Measurements from ENCODE around the gene TNMD. TPM values are rescaled to one million over a fixed set of nuclear protein-coding genes. Genes with fewer than 3 reads are reported as not detected.

Gene TNMD
- total RNA-seq, 1 experiment from 2014 or later = not detected

DNA sequence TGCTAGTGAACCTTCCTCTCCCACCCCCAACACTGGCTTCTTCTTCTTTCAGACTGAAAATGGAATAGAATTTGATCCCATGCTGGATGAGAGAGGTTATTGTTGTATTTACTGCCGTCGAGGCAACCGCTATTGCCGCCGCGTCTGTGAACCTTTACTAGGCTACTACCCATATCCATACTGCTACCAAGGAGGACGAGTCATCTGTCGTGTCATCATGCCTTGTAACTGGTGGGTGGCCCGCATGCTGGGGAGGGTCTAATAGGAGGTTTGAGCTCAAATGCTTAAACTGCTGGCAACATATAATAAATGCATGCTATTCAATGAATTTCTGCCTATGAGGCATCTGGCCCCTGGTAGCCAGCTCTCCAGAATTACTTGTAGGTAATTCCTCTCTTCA, 14.7 kb downstream of the TNMD start:
- Histone ChIP-seq H3K9me3 (ENCODE audit: low read length) (no peaks in the 10 kb centered on the region), H3K9ac (ENCODE audit: low read length) (no peak overlapping the region), H3K79me2 (ENCODE audit: low read length) (no peaks in the 10 kb centered on the region), H3K27me3 (ENCODE audit: low read length) (no peaks in the 10 kb centered on the region), H3K4me1 (ENCODE audit: low read length) (no peaks in the 10 kb centered on the region), H3K27ac (ENCODE audit: low read length) (no peak overlapping the region), H3K36me3 (ENCODE audit: insufficient read depth, low read length) (no peaks in the 10 kb centered on the region), H2AFZ (ENCODE audit: low read length) (no peak overlapping the region), H3K9me2 (replicated peaks; ENCODE audit: insufficient read depth, low read length) (no peaks in the 10 kb centered on the region), H3K4me2 (ENCODE audit: low read depth, low read length, poor library complexity, severe bottlenecking) (no peak overlapping the region), H4K20me1 (ENCODE audit: insufficient read depth, low read depth, low read length) (no peaks in the 10 kb centered on the region), H3K4me3 (ENCODE audit: low read length) (no peak overlapping the region)
- DNase-seq = no peak

DNA sequence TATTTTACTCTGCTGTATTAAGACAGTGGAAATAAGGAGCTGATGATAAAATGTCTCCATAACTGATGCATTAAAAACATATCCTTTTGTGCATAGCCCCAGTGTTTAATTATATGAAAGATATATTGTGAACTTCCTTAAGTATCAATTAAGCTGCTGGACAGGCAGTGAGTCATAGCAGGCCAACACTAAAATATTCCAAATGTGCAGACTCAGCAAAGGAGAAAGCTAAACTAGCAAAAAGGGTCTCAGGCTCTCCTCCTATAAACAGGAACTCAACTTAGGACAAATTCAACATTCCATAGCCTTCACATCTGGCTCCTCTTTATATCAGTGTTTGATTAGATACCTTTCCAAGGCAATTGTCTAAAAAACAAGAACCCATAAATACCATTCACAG, 15.6 kb downstream of the TNMD start:
- Histone ChIP-seq H3K4me3 (ENCODE audit: low read length) (no peak overlapping the region), H3K4me2 (ENCODE audit: low read depth, low read length, poor library complexity, severe bottlenecking) (no peak overlapping the region), H3K4me1 (ENCODE audit: low read length) (no peaks in the 10 kb centered on the region), H2AFZ (ENCODE audit: low read length) (no peak overlapping the region), H3K9ac (ENCODE audit: low read length) (no peak overlapping the region), H3K79me2 (ENCODE audit: low read length) (no peaks in the 10 kb centered on the region), H3K36me3 (ENCODE audit: insufficient read depth, low read length) (no peaks in the 10 kb centered on the region), H3K9me3 (ENCODE audit: low read length) (no peaks in the 10 kb centered on the region), H3K27me3 (ENCODE audit: low read length) (no peaks in the 10 kb centered on the region), H3K9me2 (replicated peaks; ENCODE audit: insufficient read depth, low read length) (no peaks in the 10 kb centered on the region), H4K20me1 (ENCODE audit: insufficient read depth, low read depth, low read length) (no peaks in the 10 kb centered on the region), H3K27ac (ENCODE audit: low read length) (no peak overlapping the region)
- no peak for DNase-seq

DNA sequence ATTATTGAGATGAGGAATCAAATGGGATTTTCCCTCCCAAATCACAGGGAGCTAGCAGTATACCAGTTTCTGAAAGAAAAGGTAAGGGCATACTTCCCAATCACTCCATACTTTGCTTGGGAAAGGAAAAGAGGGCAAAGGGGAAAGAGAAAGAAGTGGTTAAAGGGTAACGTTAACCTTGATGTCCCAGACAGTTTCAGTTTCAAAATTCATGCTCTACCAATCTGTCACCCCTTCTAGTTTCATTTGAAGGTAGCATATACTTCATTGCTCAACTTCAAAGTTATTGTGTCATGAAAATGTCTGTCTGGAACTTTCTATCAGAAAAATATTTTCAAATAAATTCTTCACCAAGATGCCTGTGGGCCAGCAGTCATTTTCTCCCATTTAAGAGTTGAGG, 16.0 kb downstream of the TNMD start:
- Histone ChIP-seq H3K79me2 (ENCODE audit: low read length) (no peaks in the 10 kb centered on the region), H3K27ac (ENCODE audit: low read length) (no peak overlapping the region), H3K4me2 (ENCODE audit: low read depth, low read length, poor library complexity, severe bottlenecking) (no peak overlapping the region), H3K4me1 (ENCODE audit: low read length) (no peaks in the 10 kb centered on the region), H3K9me2 (replicated peaks; ENCODE audit: insufficient read depth, low read length) (no peaks in the 10 kb centered on the region), H3K4me3 (ENCODE audit: low read length) (no peak overlapping the region), H3K27me3 (ENCODE audit: low read length) (no peaks in the 10 kb centered on the region), H2AFZ (ENCODE audit: low read length) (no peak overlapping the region), H3K9me3 (ENCODE audit: low read length) (no peaks in the 10 kb centered on the region), H3K36me3 (ENCODE audit: insufficient read depth, low read length) (no peaks in the 10 kb centered on the region), H4K20me1 (ENCODE audit: insufficient read depth, low read depth, low read length) (no peaks in the 10 kb centered on the region), H3K9ac (ENCODE audit: low read length) (no peak overlapping the region)
- DNase-seq = no peak

DNA sequence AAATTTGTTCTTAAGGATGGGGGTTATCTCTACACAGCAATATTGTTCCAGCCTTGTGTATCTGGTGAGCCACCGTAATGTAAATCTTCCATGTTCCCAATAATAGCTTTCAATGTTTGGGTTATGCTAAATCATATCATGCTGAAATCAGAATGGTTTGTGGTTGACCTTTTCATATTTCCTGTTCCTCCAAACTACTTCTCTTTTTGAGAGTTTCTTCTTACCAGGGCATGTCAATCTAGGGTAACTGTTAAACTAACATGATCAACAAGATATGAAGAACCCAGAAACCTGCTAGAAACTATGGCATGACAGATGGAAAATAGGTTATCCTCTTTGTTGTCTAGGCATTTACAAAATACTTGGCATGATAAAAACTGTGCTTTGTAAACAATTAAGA, 22.0 kb downstream of the TNMD start:
- Histone ChIP-seq H3K4me2 (ENCODE audit: low read depth, low read length, poor library complexity, severe bottlenecking) (no peak overlapping the region), H3K9me2 (replicated peaks; ENCODE audit: insufficient read depth, low read length) (no peaks in the 10 kb centered on the region), H3K36me3 (ENCODE audit: insufficient read depth, low read length) (no peaks in the 10 kb centered on the region), H3K27ac (ENCODE audit: low read length) (no peak overlapping the region), H2AFZ (ENCODE audit: low read length) (no peak overlapping the region), H3K27me3 (ENCODE audit: low read length) (no peaks in the 10 kb centered on the region), H3K4me3 (ENCODE audit: low read length) (no peak overlapping the region), H3K9ac (ENCODE audit: low read length) (no peak overlapping the region), H4K20me1 (ENCODE audit: insufficient read depth, low read depth, low read length) (no peaks in the 10 kb centered on the region), H3K9me3 (ENCODE audit: low read length) (no peaks in the 10 kb centered on the region), H3K79me2 (ENCODE audit: low read length) (no peaks in the 10 kb centered on the region), H3K4me1 (ENCODE audit: low read length) (no peaks in the 10 kb centered on the region)
- DNase-seq = no peak

DNA sequence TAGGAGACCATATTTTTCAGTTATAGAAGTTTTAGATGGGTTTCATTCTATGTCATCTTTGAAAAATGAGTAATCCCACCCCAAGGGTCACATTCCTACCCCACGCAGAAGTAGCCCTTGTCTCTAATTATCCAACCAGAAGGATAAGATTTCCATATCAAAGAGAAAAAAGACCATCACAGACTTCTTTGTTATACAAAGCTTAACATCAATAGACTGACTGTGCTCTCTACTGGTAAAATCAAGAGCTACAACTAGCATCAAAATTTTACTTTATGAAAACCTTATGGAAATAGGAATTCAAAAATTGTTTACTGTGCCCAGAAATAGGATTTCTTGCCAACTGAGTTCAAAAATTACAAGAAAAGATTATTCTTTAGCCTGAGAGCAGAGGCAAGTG, 24.9 kb downstream of the TNMD start:
- Histone ChIP-seq H3K36me3 (ENCODE audit: insufficient read depth, low read length) (no peaks in the 10 kb centered on the region), H2AFZ (ENCODE audit: low read length) (no peak overlapping the region), H3K4me1 (ENCODE audit: low read length) (no peaks in the 10 kb centered on the region), H3K9me2 (replicated peaks; ENCODE audit: insufficient read depth, low read length) (no peaks in the 10 kb centered on the region), H3K4me3 (ENCODE audit: low read length) (no peak overlapping the region), H3K79me2 (ENCODE audit: low read length) (no peaks in the 10 kb centered on the region), H3K27me3 (ENCODE audit: low read length) (no peaks in the 10 kb centered on the region), H3K9me3 (ENCODE audit: low read length) (no peaks in the 10 kb centered on the region), H3K4me2 (ENCODE audit: low read depth, low read length, poor library complexity, severe bottlenecking) (no peak overlapping the region), H3K9ac (ENCODE audit: low read length) (no peak overlapping the region), H4K20me1 (ENCODE audit: insufficient read depth, low read depth, low read length) (no peaks in the 10 kb centered on the region), H3K27ac (ENCODE audit: low read length) (no peak overlapping the region)
- no peak for DNase-seq

DNA sequence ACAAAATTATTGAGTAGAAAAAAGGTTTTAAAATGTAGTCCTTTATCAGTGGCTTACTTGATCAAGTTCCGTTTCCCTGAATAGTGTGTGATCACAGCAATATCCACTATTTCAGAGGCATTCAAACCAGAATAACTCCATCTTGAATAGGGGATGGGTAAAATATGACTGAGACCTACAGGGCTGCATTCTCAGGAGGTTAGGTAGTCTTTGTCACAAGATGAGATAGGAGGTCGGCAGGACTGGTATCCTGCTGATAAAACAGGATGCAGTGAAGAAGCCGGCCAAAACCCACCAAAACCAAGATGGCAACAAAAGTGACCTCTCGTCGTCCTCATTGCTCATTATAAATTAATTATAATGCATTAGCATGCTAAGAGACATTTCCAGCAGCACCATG, 27.2 kb downstream of the TNMD start:
- Histone ChIP-seq H3K27me3 (ENCODE audit: low read length) (no peaks in the 10 kb centered on the region), H4K20me1 (ENCODE audit: insufficient read depth, low read depth, low read length) (no peaks in the 10 kb centered on the region), H3K4me1 (ENCODE audit: low read length) (no peaks in the 10 kb centered on the region), H3K36me3 (ENCODE audit: insufficient read depth, low read length) (no peaks in the 10 kb centered on the region), H3K79me2 (ENCODE audit: low read length) (no peaks in the 10 kb centered on the region), H3K4me2 (ENCODE audit: low read depth, low read length, poor library complexity, severe bottlenecking) (no peak overlapping the region), H3K9me3 (ENCODE audit: low read length) (no peaks in the 10 kb centered on the region), H3K27ac (ENCODE audit: low read length) (no peak overlapping the region), H2AFZ (ENCODE audit: low read length) (no peak overlapping the region), H3K9ac (ENCODE audit: low read length) (no peak overlapping the region), H3K4me3 (ENCODE audit: low read length) (no peak overlapping the region), H3K9me2 (replicated peaks; ENCODE audit: insufficient read depth, low read length) (no peaks in the 10 kb centered on the region)
- no peak for DNase-seq

DNA sequence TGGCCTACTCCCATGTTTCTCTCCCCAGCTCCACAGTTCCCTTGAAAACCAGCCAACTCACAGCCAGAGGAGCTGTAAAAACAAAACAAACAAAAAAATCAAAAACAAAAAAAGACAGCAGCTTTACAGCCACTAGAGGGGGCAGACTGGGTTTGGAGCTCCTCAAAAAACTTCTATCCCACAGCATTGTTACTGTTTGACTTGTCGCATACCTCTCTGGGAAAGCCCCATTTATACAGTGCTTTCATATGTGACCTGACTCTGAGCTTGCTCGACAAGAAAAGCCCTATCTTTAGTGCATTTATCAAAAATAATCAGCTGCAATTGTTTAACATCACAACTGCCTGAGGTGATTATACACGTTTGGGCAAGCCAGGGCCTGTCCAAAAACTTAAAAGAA, 30.3 kb downstream of the TNMD start:
- peak; percentile 66 for DNase-seq
- Histone ChIP-seq H3K27ac (ENCODE audit: low read length) (no peak overlapping the region), H3K9me3 (ENCODE audit: low read length) (no peaks in the 10 kb centered on the region), H3K9ac (ENCODE audit: low read length) (no peak overlapping the region), H3K4me3 (ENCODE audit: low read length) (no peak overlapping the region), H2AFZ (ENCODE audit: low read length) (no peak overlapping the region), H3K79me2 (ENCODE audit: low read length) (no peaks in the 10 kb centered on the region), H3K9me2 (replicated peaks; ENCODE audit: insufficient read depth, low read length) (no peaks in the 10 kb centered on the region), H4K20me1 (ENCODE audit: insufficient read depth, low read depth, low read length) (no peaks in the 10 kb centered on the region), H3K4me1 (ENCODE audit: low read length) (no peaks in the 10 kb centered on the region), H3K36me3 (ENCODE audit: insufficient read depth, low read length) (no peaks in the 10 kb centered on the region), H3K4me2 (ENCODE audit: low read depth, low read length, poor library complexity, severe bottlenecking) (no peak overlapping the region), H3K27me3 (ENCODE audit: low read length) (no peaks in the 10 kb centered on the region)

DNA sequence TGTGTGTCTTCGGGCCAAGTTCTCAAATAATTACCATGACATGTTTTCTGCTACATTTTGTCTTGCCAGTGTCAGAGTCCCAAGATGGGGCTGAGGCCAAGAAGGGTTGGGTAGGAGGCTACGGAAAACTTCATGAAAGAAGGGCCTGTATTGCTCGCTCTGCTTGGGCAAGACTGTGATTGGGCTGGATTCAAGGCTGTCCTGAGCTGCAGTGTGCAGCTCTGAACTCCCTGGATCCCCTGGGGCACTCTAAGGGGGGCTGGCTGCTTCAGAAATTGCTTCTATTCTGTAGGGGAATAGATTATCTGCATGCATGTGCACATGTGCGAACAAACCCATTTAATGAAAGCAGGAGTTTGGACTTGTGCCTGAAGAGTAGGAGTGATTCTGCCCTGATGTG, 38.3 kb downstream of the TNMD start:
- H3K36me3 ChIP-seq (ENCODE audit: insufficient read depth, low read length) = no peaks in the 10 kb centered on the region
- no peak overlapping the region for H3K4me2 ChIP-seq (ENCODE audit: low read depth, low read length, poor library complexity, severe bottlenecking)
- H3K9ac ChIP-seq (ENCODE audit: low read length) = no peak overlapping the region
- no peaks in the 10 kb centered on the region for H3K27me3 ChIP-seq (ENCODE audit: low read length)
- H3K27ac ChIP-seq (ENCODE audit: low read length) = no peak overlapping the region
- H3K9me3 ChIP-seq (ENCODE audit: low read length) = no peaks in the 10 kb centered on the region
- H3K79me2 ChIP-seq (ENCODE audit: low read length) = no peaks in the 10 kb centered on the region
- DNase-seq = no peak
- no peaks in the 10 kb centered on the region for H3K9me2 ChIP-seq (replicated peaks; ENCODE audit: insufficient read depth, low read length)
- no peaks in the 10 kb centered on the region for H3K4me1 ChIP-seq (ENCODE audit: low read length)
- no peak overlapping the region for H2AFZ ChIP-seq (ENCODE audit: low read length)
- H4K20me1 ChIP-seq (ENCODE audit: insufficient read depth, low read depth, low read length) = no peaks in the 10 kb centered on the region
- no peak overlapping the region for H3K4me3 ChIP-seq (ENCODE audit: low read length)

DNA sequence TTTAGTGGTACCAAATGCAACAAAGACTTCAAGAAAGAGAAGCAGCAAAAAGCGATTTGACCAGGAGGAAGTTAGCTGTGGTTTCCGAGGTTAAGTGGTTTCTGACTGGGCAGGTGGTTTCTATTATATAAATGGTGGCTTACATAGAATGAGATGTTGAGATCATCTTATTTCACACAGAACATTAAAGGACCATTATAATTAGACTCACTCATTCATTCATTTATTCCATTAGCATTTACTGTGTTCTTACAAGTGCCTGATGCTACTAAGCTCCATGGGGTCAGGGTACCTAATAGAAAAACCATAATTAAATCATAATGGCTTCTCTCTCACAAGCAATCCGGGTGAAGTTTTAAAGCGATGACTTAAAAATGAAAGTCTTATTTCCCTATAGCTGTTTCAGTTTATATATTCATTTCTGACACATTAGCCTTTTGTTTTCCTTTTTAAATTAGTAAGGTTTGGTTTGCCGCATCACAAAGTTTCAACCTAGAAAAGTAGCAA, 41.3 kb downstream of the TNMD start:
- H3K9me3 ChIP-seq (ENCODE audit: low read length) = no peaks in the 10 kb centered on the region
- no peak overlapping the region for H3K27ac ChIP-seq (ENCODE audit: low read length)
- H3K9me2 ChIP-seq (replicated peaks; ENCODE audit: insufficient read depth, low read length) = no peaks in the 10 kb centered on the region
- no peaks in the 10 kb centered on the region for H3K79me2 ChIP-seq (ENCODE audit: low read length)
- no peak overlapping the region for H2AFZ ChIP-seq (ENCODE audit: low read length)
- no peak overlapping the region for H3K4me2 ChIP-seq (ENCODE audit: low read depth, low read length, poor library complexity, severe bottlenecking)
- no peak overlapping the region for H3K9ac ChIP-seq (ENCODE audit: low read length)
- H3K4me3 ChIP-seq (ENCODE audit: low read length) = no peak overlapping the region
- no peaks in the 10 kb centered on the region for H3K36me3 ChIP-seq (ENCODE audit: insufficient read depth, low read length)
- H4K20me1 ChIP-seq (ENCODE audit: insufficient read depth, low read depth, low read length) = no peaks in the 10 kb centered on the region
- no peaks in the 10 kb centered on the region for H3K27me3 ChIP-seq (ENCODE audit: low read length)
- no peak for DNase-seq
- H3K4me1 ChIP-seq (ENCODE audit: low read length) = no peaks in the 10 kb centered on the region
